ENCODE data around the gene NBPF12. TPM values are rescaled to one million over a fixed set of nuclear protein-coding genes. Genes with fewer than 3 reads are reported as not detected.
"Not testable (repeated sequence)": the region's sequence is repeated elsewhere in the genome, so short reads cannot be mapped to it uniquely, and the experiment has no call there.

The NBPF12 gene
- total and polyA plus RNA-seq, 3 donors from 2014 or later: 19.8 to 24.9 (median 20.1) TPM

GRCh38 chr1:146937462-146937861, 662 bp upstream of the NBPF12 start:
- H3K36me3 ChIP-seq (ENCODE audit: low read depth, missing control alignments); H3K9me3 ChIP-seq; H3K27ac ChIP-seq; DNase-seq; H3K27me3 ChIP-seq; intact Hi-C loops (cut with DNase I; ENCODE audit: low total_unique reads); H3K4me3 ChIP-seq; H3K4me1 ChIP-seq: not testable (repeated sequence)
- WGBS, 2 donors: 76% methylated on average over 3 of the region's 3 CpGs; no CpG with 5 or more reads in 1 of the 2 donors

GRCh38 chr1:146938927-146939786, 1.0 kb downstream of the NBPF12 start:
- H3K27me3 ChIP-seq; intact Hi-C loops (cut with DNase I; ENCODE audit: low total_unique reads): not testable (repeated sequence)
- DNase-seq: peak; percentile 33

GRCh38 chr1:146940293-146940692, 2.2 kb downstream of the NBPF12 start:
- H3K4me1 ChIP-seq; H3K9me3 ChIP-seq; H3K36me3 ChIP-seq (ENCODE audit: low read depth, missing control alignments); intact Hi-C loops (cut with DNase I; ENCODE audit: low total_unique reads); DNase-seq; H3K27ac ChIP-seq; H3K4me3 ChIP-seq; H3K27me3 ChIP-seq: not testable (repeated sequence)
- 9 to 22% methylated on average over 2 to 3 of the region's 7 CpGs for WGBS, 2 donors

More at GRCh38 chr1:146938927-146939786, 1.0 kb downstream of the NBPF12 start:
- H3K36me3 ChIP-seq (ENCODE audit: low read depth, missing control alignments); H3K4me1 ChIP-seq; H3K9me3 ChIP-seq: not testable (repeated sequence)
- H3K27ac ChIP-seq: peak overlapping the region; percentile 53 to 83
- WGBS, 2 donors: 5 to 6% methylated on average over 16 to 27 of the region's 55 CpGs
- peak overlapping the region; percentile 75 to 84 for H3K4me3 ChIP-seq

- 91 to 96% methylated on average over 4 of the region's 6 CpGs for WGBS, 2 donors
- H3K4me1 ChIP-seq; H3K27me3 ChIP-seq; H3K36me3 ChIP-seq (ENCODE audit: low read depth, missing control alignments); H3K27ac ChIP-seq; intact Hi-C loops (cut with DNase I; ENCODE audit: low total_unique reads); H3K9me3 ChIP-seq; H3K4me3 ChIP-seq; DNase-seq: not testable (repeated sequence)
Observed at GRCh38 chr1:146943342-146943886, 5.3 kb downstream of the NBPF12 start.

- intact Hi-C loops (cut with DNase I; ENCODE audit: low total_unique reads); H3K4me1 ChIP-seq; H3K4me3 ChIP-seq; H3K9me3 ChIP-seq; DNase-seq; H3K36me3 ChIP-seq (ENCODE audit: low read depth, missing control alignments); H3K27me3 ChIP-seq; H3K27ac ChIP-seq: not testable (repeated sequence)
- WGBS, 2 donors: 80 to 96% methylated on average over 3 of the region's 4 CpGs
Observed at GRCh38 chr1:146948127-146948526, 10.0 kb downstream of the NBPF12 start.

- H3K36me3 ChIP-seq (ENCODE audit: low read depth, missing control alignments); H3K9me3 ChIP-seq; intact Hi-C loops (cut with DNase I; ENCODE audit: low total_unique reads); H3K27ac ChIP-seq; DNase-seq; H3K4me3 ChIP-seq; H3K4me1 ChIP-seq; H3K27me3 ChIP-seq: not testable (repeated sequence)
- 95% methylated on average over 2 of the region's 2 CpGs; no CpG with 5 or more reads in 1 of the 2 donors for WGBS, 2 donors
Observed at GRCh38 chr1:146964340-146964739, 26.2 kb downstream of the NBPF12 start.

GRCh38 chr1:146966351-146966750, 28.2 kb downstream of the NBPF12 start:
- H3K36me3 ChIP-seq (ENCODE audit: low read depth, missing control alignments); DNase-seq; H3K4me3 ChIP-seq; H3K27me3 ChIP-seq; intact Hi-C loops (cut with DNase I; ENCODE audit: low total_unique reads); H3K9me3 ChIP-seq; H3K4me1 ChIP-seq; H3K27ac ChIP-seq: not testable (repeated sequence)
- TF ChIP-seq CTCF (IDR thresholded peaks at IDR 0.05): peak in 1 of 3 experiments; percentile 14
- WGBS, 2 donors: 50 to 54% methylated on average over 6 to 7 of the region's 8 CpGs

- H3K27me3 ChIP-seq; H3K36me3 ChIP-seq (ENCODE audit: low read depth, missing control alignments); H3K4me1 ChIP-seq; H3K27ac ChIP-seq; H3K4me3 ChIP-seq; intact Hi-C loops (cut with DNase I; ENCODE audit: low total_unique reads); H3K9me3 ChIP-seq; DNase-seq: not testable (repeated sequence)
- 83 to 86% methylated on average over 2 of the region's 2 CpGs for WGBS, 2 donors
Observed at GRCh38 chr1:146970656-146971055, 32.5 kb downstream of the NBPF12 start.

GRCh38 chr1:146972681-146973080, 34.6 kb downstream of the NBPF12 start:
- intact Hi-C loops (cut with DNase I; ENCODE audit: low total_unique reads): not testable (repeated sequence)

GRCh38 chr1:146985855-146986254, 47.7 kb downstream of the NBPF12 start:
- intact Hi-C loops (cut with DNase I; ENCODE audit: low total_unique reads); H3K4me3 ChIP-seq: not testable (repeated sequence)

More at GRCh38 chr1:146972681-146973080, 34.6 kb downstream of the NBPF12 start:
- not testable (repeated sequence) for H3K4me3 ChIP-seq; DNase-seq; H3K27me3 ChIP-seq; H3K9me3 ChIP-seq; H3K27ac ChIP-seq; H3K4me1 ChIP-seq; H3K36me3 ChIP-seq (ENCODE audit: low read depth, missing control alignments)
- 53 to 62% methylated on average over 4 to 5 of the region's 5 CpGs for WGBS, 2 donors

GRCh38 chr1:146986450-146986849, 48.3 kb downstream of the NBPF12 start:
- WGBS, 2 donors: 100% methylated on average over 1 of the region's 4 CpGs; no CpG with 5 or more reads in 1 of the 2 donors
- H3K4me3 ChIP-seq; H3K27ac ChIP-seq; H3K27me3 ChIP-seq; H3K9me3 ChIP-seq; intact Hi-C loops (cut with DNase I; ENCODE audit: low total_unique reads); H3K36me3 ChIP-seq (ENCODE audit: low read depth, missing control alignments); DNase-seq; H3K4me1 ChIP-seq: not testable (repeated sequence)

More at GRCh38 chr1:146985855-146986254, 47.7 kb downstream of the NBPF12 start:
- WGBS, 2 donors: 75 to 78% methylated on average over 4 of the region's 4 CpGs
- not testable (repeated sequence) for H3K36me3 ChIP-seq (ENCODE audit: low read depth, missing control alignments); H3K9me3 ChIP-seq; H3K27ac ChIP-seq; H3K27me3 ChIP-seq; H3K4me1 ChIP-seq; DNase-seq

Data from testis (tissue), 3 donors.